ENCODE data around the gene OR9A4. TPM values are rescaled to one million over a fixed set of nuclear protein-coding genes. Genes with fewer than 3 reads are reported as not detected.

OR9A4 gene
- total RNA-seq, 1 donor from 2014 or later = 0.31 TPM

GRCh38 chr7:141928146-141928844 lies 12.1 kb downstream of the OR9A4 start:
- Mint-ChIP-seq H3K9me3 (ENCODE audit: low read depth) (no peaks in the 10 kb centered on the region), H3K4me3 (ENCODE audit: low read depth) (no peak overlapping the region), H3K27ac (no peak overlapping the region), H3K4me1 (ENCODE audit: low read depth) (no peaks in the 10 kb centered on the region), H3K36me3 (ENCODE audit: insufficient read depth) (no peaks in the 10 kb centered on the region), H3K27me3 (no peaks in the 10 kb centered on the region)
- no peak for DNase-seq (ENCODE audit: low spot score, unreplicated experiment)
- TF ChIP-seq CTCF (IDR thresholded peaks at IDR 0.05; ENCODE audit: unreplicated experiment) = no peak

- no peak for DNase-seq (ENCODE audit: low spot score, unreplicated experiment)
- no peaks in the 10 kb centered on the region for H3K36me3 Mint-ChIP-seq (ENCODE audit: insufficient read depth)
- H3K9me3 Mint-ChIP-seq (ENCODE audit: low read depth) = no peaks in the 10 kb centered on the region
- H3K27ac Mint-ChIP-seq = no peak overlapping the region
- H3K27me3 Mint-ChIP-seq = no peaks in the 10 kb centered on the region
- no peak for TF ChIP-seq CTCF (IDR thresholded peaks at IDR 0.05; ENCODE audit: unreplicated experiment)
- H3K4me3 Mint-ChIP-seq (ENCODE audit: low read depth) = no peak overlapping the region
- H3K4me1 Mint-ChIP-seq (ENCODE audit: low read depth) = no peaks in the 10 kb centered on the region
Observed at GRCh38 chr7:141928845-141929195, 12.6 kb downstream of the OR9A4 start.

- no peak for DNase-seq (ENCODE audit: low spot score, unreplicated experiment)
- Mint-ChIP-seq H3K36me3 (ENCODE audit: insufficient read depth) (no peaks in the 10 kb centered on the region), H3K4me1 (ENCODE audit: low read depth) (no peaks in the 10 kb centered on the region), H3K27me3 (no peaks in the 10 kb centered on the region), H3K27ac (no peak overlapping the region), H3K4me3 (ENCODE audit: low read depth) (no peak overlapping the region), H3K9me3 (ENCODE audit: low read depth) (no peaks in the 10 kb centered on the region)
- no peak for TF ChIP-seq CTCF (IDR thresholded peaks at IDR 0.05; ENCODE audit: unreplicated experiment)
Observed at GRCh38 chr7:141930211-141930610, 14.0 kb downstream of the OR9A4 start.

GRCh38 chr7:141941075-141941474 lies 24.9 kb downstream of the OR9A4 start:
- peaks cover 6% of the 10 kb centered on the region for H3K36me3 Mint-ChIP-seq (ENCODE audit: insufficient read depth)
- H3K27me3 Mint-ChIP-seq = no peaks in the 10 kb centered on the region

GRCh38 chr7:141943846-141944245 lies 27.6 kb downstream of the OR9A4 start:
- no peak for TF ChIP-seq CTCF (IDR thresholded peaks at IDR 0.05; ENCODE audit: unreplicated experiment)
- H3K9me3 Mint-ChIP-seq (ENCODE audit: low read depth) = peaks cover 27% of the 10 kb centered on the region
- no peak overlapping the region for H3K4me3 Mint-ChIP-seq (ENCODE audit: low read depth)
- H3K4me1 Mint-ChIP-seq (ENCODE audit: low read depth) = peaks cover 1% of the 10 kb centered on the region
- peaks cover 6% of the 10 kb centered on the region for H3K36me3 Mint-ChIP-seq (ENCODE audit: insufficient read depth)
- no peaks in the 10 kb centered on the region for H3K27me3 Mint-ChIP-seq
- H3K27ac Mint-ChIP-seq = no peak overlapping the region
- DNase-seq (ENCODE audit: low spot score, unreplicated experiment) = no peak

More at GRCh38 chr7:141941075-141941474, 24.9 kb downstream of the OR9A4 start:
- no peak for DNase-seq (ENCODE audit: low spot score, unreplicated experiment)
- Mint-ChIP-seq H3K27ac (no peak overlapping the region), H3K4me3 (ENCODE audit: low read depth) (no peak overlapping the region), H3K4me1 (ENCODE audit: low read depth) (no peaks in the 10 kb centered on the region), H3K9me3 (ENCODE audit: low read depth) (peaks cover 27% of the 10 kb centered on the region)
- no peak for TF ChIP-seq CTCF (IDR thresholded peaks at IDR 0.05; ENCODE audit: unreplicated experiment)
